ENCODE data around the gene TMEM234. TPM values are rescaled to one million over a fixed set of nuclear protein-coding genes. Genes with fewer than 3 reads are reported as not detected.
A peak's percentile ranks its signal among the peaks of the same experiment; 100 is the strongest.

TMEM234 gene
- total RNA-seq, 4 donors from 2014 or later: 38.4 to 52.8 (median 39.2) TPM

DNA sequence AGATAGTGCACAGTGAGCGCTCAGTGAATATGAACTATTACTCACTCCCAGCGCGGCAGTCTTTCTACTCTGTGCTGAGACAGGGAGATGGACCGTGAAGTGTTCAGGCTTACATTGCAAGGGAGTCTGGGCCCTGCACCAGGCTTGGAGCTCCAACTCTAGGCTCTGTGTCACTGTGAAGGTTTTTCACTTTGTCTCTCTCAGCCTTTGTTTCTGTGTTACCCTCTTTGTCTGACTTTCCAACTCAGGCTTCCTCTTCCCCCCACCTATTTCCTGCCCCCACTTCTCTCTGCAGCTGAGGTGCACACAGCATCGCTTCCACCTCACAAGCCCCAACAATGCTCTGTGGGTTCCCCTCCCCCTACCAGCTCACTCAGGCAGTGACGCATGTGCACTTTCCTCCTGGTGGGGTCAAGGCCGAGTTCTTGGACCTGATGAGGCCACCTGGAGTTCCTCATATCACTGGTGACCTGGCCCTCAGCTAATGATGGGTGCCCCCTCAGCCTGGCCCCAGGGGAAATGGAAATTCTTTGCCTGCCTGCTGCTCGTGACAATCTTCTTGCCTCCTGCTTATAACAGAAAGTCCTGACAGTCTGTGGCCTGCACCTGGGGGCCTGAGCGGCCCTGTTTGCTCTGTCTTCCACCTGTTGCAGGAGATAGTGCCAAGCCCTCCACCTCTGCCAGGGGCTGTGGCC is 27.8 kb upstream of the TMEM234 start:
- Histone ChIP-seq H3K4me1 (peaks cover 17 to 46% of the 10 kb centered on the region in 2 donors), H3K27ac (peak overlapping the region; percentile 49 to 79 (median 67)), H3K36me3 (no peaks in the 10 kb centered on the region), H3K4me3 (replicated peaks in 1 of 3) (no peak overlapping the region), H3K27me3 (no peaks in the 10 kb centered on the region), H3K9me3 (no peaks in the 10 kb centered on the region)
- no peak for TF ChIP-seq POLR2A (IDR thresholded peaks at IDR 0.05)
- TF ChIP-seq, protein P1, sequence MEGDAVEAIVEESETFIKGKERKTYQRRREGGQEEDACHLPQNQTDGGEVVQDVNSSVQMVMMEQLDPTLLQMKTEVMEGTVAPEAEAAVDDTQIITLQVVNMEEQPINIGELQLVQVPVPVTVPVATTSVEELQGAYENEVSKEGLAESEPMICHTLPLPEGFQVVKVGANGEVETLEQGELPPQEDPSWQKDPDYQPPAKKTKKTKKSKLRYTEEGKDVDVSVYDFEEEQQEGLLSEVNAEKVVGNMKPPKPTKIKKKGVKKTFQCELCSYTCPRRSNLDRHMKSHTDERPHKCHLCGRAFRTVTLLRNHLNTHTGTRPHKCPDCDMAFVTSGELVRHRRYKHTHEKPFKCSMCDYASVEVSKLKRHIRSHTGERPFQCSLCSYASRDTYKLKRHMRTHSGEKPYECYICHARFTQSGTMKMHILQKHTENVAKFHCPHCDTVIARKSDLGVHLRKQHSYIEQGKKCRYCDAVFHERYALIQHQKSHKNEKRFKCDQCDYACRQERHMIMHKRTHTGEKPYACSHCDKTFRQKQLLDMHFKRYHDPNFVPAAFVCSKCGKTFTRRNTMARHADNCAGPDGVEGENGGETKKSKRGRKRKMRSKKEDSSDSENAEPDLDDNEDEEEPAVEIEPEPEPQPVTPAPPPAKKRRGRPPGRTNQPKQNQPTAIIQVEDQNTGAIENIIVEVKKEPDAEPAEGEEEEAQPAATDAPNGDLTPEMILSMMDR (IDR thresholded peaks at IDR 0.05): no peak
- WGBS, 2 donors: 47 to 61% methylated on average over 6 to 9 of the region's 9 CpGs
- peak; percentile 23 to 41 for DNase-seq
- intact Hi-C loops (cut with DNase I): no loop called here

DNA sequence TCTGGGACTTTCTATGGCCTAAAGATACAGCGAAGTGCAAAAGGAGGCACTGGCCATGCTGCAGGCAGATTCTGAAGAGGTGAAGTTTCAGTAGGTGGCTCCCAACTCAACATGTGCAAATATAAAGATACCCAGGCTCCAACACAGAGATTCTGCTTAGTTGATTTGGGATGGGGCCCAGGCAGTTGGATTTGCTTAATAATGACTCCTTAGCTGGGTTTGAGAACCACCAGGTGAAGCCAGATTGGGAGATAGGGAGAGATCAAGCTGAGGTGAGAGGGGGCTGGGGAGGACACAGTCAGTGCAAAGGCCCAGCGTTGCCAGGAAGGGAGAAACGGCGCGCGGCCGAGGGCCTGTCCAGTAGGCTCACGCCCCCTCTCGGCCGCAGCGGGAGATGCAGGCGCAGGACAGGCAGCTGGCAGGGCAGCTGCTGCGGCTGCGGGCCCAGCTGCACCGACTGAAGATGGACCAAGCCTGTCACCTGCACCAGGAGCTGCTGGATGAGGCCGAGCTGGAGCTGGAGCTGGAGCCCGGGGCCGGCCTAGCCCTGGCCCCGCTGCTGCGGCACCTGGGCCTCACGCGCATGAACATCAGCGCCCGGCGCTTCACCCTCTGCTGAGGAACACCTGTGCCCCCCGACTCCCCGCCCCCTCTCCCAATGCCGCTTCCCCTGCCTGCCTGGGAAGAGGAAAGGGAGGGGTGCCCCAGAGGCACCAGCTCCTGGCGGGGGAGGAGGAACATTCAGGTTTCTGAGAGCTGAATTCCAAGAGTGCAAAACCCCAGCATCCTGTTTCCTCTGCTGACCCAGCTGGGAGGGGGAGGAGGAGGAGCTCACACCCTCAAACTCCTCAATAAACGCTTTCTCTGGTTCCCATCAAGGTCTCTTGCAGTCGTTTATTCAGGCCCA is 26.1 kb upstream of the TMEM234 start:
- no peak for TF ChIP-seq POLR2A (IDR thresholded peaks at IDR 0.05)
- TF ChIP-seq, protein P1 (IDR thresholded peaks at IDR 0.05): peak; percentile 24 to 86 (median 62)
- Histone ChIP-seq H3K36me3 (no peaks in the 10 kb centered on the region), H3K27ac (peak overlapping the region; percentile 27 to 74 (median 74)), H3K9me3 (no peaks in the 10 kb centered on the region), H3K4me1 (peaks cover 17 to 46% of the 10 kb centered on the region in 2 donors), H3K27me3 (no peaks in the 10 kb centered on the region), H3K4me3 (replicated peaks in 1 of 3) (no peak overlapping the region)
- DNase-seq: peak; percentile 84 to 87
- intact Hi-C loops (cut with DNase I): no loop called here
- WGBS, 2 donors: 24 to 33% methylated on average over 3 to 14 of the region's 31 CpGs

DNA sequence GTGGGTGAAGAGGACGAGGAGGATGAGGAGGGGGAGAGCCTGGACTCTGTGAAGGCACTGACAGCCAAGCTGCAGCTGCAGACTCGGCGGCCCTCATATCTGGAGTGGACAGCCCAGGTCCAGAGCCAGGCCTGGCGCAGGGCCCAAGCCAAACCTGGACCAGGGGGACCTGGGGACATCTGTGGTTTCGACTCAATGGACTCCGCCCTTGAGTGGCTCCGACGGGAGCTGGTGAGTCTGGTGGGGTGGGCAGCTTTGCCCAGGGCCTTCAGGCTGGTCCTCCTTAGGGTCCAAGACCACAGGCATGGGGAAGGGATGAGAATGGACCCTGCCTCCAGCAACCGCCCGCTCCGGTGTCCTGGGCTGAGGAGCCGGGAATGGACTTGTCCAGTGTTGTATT is 25.3 kb upstream of the TMEM234 start:
- 23 to 71% methylated on average over 4 to 8 of the region's 12 CpGs for WGBS, 2 donors
- DNase-seq: peak; percentile 70 to 73
- intact Hi-C loops (cut with DNase I): no loop called here

DNA sequence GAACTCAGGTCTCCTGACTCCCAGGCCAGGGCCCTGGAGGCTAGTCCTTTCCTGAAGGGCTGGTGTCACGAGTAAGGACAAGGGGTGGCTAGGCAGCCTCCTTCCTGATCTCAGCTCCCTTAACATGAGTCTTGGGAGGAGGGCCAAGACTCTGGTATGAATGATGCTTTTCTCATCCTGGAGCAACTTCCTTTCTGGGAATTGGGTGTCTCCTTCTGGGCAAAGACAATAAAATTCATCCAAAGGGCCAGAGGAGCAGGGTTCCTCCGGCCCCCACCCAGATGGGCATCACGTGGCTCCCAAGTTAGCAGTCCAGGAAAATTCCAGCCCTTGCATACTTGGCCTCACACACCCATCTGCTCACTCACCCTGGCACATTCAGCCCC is 24.7 kb upstream of the TMEM234 start, which contains the start of gene FAM167B:
Gene FAM167B (plus strand): TSS at position 335 of the 386 bp plus-strand sequence. CDS start 200 bp downstream, outside the sequence.
- Histone ChIP-seq H3K9me3 (no peaks in the 10 kb centered on the region), H3K4me3 (replicated peaks in 1 of 3) (no peak within 1 kb of the TSS), H3K27me3 (no peaks in the 10 kb centered on the region), H3K36me3 (no peaks in the 10 kb centered on the region), H3K27ac (peak within 1 kb of the TSS; percentile 27 to 74 (median 74)), H3K4me1 (peaks cover 12 to 48% of the 10 kb centered on the region in 2 donors)
- WGBS, 2 donors: 61 to 72% methylated on average over 3 of the region's 3 CpGs
- no peak for TF ChIP-seq POLR2A (IDR thresholded peaks at IDR 0.05)
- TF ChIP-seq, protein P1 (IDR thresholded peaks at IDR 0.05): no peak
- no peak for DNase-seq
- intact Hi-C loops (cut with DNase I): no loop called here

More for the DNA sequence above, 25.3 kb upstream of the TMEM234 start:
- peaks cover 14 to 47% of the 10 kb centered on the region in 2 donors for H3K4me1 ChIP-seq
- TF ChIP-seq, protein P1 (IDR thresholded peaks at IDR 0.05): no peak
- no peak for TF ChIP-seq POLR2A (IDR thresholded peaks at IDR 0.05)
- no peaks in the 10 kb centered on the region for H3K36me3 ChIP-seq
- H3K4me3 ChIP-seq (replicated peaks in 1 of 3): no peak overlapping the region
- no peaks in the 10 kb centered on the region for H3K27me3 ChIP-seq
- no peaks in the 10 kb centered on the region for H3K9me3 ChIP-seq
- peak overlapping the region; percentile 27 to 74 (median 74) for H3K27ac ChIP-seq
